GM12865 (cell line): ENCODE data around the gene TGIF1.

Experiments used
- DNase-seq: peaks from one replicate; pipeline ENCODE4 v3.0.0; 2010; ENCODE audit warnings: low read depth
- H3K4me3 ChIP-seq: 2 replicates; pipeline ENCODE4 v1.5.1; 2011; ENCODE audit warnings: mild to moderate bottlenecking, low read depth, low read length, control low read depth
- CTCF ChIP-seq: IDR thresholded peaks from 2 replicates; pipeline ENCODE4 v1.5.1; 2011; ENCODE audit warnings: low read length, control low read depth, low read depth, inconsistent platforms; ENCODE audit not compliant: insufficient read depth; ENCODE audit errors: missing control alignments

Gene TGIF1

GRCh38 chr18:3502650-3503049 lies 52.7 kb downstream of the TGIF1 start:
- no peak for TF ChIP-seq CTCF
- no peak for DNase-seq
- H3K4me3 ChIP-seq, result no peak overlapping the region

GRCh38 chr18:3504637-3505036 lies 54.7 kb downstream of the TGIF1 start:
- DNase-seq, result no peak
- no peak for TF ChIP-seq CTCF
- H3K4me3 ChIP-seq, result no peak overlapping the region

GRCh38 chr18:3508576-3509549 lies 58.9 kb downstream of the TGIF1 start:
- DNase-seq, result no peak
- no peak for TF ChIP-seq CTCF
- H3K4me3 ChIP-seq, result no peak overlapping the region
